Left kidney (tissue), 2 donors: ENCODE results near the gene IGF2BP3. TPM values are rescaled to one million over a fixed set of nuclear protein-coding genes. Genes with fewer than 3 reads are reported as not detected.
A peak's percentile ranks its signal among the peaks of the same experiment; 100 is the strongest.

Experiments
- DNase-seq: peaks from one replicate; pipeline ENCODE4 v3.0.0-alpha.2; 2013
- polyA plus RNA-seq: library from polyadenylated mRNA; unstranded; fragments of 120-200 nt; gene quantifications from one replicate; pipeline ENCODE4 v1.2.1, GENCODE V29; 2013; ENCODE audit not compliant: insufficient read length

Gene IGF2BP3
- polyA plus RNA-seq, 1 donor, result 82.9 TPM

DNA sequence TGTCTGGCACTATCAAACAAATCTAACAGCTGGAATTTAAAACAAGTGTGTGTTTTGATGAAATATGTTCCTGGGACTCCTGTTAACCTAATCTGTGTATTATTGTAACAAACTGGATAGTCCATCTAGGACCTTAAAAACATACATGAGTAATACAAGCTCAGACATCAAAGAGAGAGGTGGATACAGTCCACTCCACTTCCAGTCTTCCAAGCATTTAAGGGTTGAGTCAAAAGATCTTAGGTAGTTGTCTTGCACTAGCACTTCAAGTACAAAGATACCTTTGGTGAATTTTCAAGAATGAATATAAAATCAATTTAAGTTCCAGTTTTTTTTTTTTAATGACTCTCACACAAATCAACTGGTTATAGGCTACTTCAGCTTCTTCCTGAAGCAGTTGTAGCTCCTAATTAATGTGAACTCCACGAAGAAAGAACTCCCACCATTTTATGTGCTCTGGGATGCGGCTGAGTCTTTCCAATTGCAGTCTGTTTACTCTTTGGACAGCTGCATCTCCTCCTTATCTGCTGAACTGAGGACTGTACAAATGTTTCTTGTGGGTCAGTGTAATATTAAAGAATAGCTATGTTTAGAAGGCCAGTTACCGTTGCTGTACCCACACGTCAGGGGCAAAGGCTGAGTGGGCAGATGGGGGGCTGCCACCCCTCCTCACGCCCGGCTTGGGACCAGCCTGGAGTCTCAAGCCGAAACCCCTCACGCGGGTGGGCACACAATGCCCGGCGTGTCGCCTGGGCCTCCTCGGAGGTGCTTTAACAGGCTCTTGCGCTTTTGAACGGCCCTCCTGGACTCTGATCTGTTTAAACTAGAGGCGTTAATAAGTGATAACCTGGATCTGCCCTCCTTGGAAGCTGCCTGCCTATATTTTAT is 2.9 kb upstream of the IGF2BP3 start:
- no peak for DNase-seq

GRCh38 chr7:23472556-23472955 is 2.3 kb upstream of the IGF2BP3 start:
- no peak for DNase-seq

DNA sequence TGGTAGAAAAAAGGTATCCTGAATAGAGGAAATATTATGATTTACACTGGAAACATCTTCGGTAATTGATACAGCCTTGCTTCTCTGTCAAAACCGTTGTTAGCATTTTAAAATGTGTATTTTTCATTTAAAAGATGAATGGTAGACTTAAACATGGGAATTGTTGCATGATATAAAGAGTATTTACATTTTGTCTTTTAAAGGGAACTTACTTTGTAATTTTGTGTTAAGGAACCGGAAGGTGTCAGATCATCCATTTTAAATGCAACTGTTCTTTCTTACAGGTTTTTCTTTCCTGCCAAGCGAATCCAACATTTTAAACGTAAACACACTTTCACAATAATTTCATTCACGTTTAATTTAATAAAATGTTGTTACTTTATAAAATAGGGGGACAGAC is 1.8 kb upstream of the IGF2BP3 start:
- DNase-seq, result no peak

GRCh38 chr7:23471106-23471859 is 992 bp upstream of the IGF2BP3 start:
- peak; percentile 86 for DNase-seq

DNA sequence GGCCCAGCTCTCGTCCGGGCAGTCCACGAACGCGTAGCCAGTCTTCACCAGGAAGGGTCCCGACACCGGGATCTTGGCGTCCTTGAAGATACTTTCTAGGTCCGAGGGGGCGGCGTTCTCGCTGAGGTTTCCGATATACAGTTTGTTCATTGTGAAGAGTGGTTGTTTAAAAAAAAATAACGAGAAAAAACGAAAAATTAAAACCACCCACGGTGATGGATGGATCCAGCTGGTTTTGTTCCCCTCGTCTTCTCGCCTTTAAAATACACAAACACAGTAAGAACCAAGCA is 385 bp downstream of the IGF2BP3 start:
- no peak for DNase-seq

DNA sequence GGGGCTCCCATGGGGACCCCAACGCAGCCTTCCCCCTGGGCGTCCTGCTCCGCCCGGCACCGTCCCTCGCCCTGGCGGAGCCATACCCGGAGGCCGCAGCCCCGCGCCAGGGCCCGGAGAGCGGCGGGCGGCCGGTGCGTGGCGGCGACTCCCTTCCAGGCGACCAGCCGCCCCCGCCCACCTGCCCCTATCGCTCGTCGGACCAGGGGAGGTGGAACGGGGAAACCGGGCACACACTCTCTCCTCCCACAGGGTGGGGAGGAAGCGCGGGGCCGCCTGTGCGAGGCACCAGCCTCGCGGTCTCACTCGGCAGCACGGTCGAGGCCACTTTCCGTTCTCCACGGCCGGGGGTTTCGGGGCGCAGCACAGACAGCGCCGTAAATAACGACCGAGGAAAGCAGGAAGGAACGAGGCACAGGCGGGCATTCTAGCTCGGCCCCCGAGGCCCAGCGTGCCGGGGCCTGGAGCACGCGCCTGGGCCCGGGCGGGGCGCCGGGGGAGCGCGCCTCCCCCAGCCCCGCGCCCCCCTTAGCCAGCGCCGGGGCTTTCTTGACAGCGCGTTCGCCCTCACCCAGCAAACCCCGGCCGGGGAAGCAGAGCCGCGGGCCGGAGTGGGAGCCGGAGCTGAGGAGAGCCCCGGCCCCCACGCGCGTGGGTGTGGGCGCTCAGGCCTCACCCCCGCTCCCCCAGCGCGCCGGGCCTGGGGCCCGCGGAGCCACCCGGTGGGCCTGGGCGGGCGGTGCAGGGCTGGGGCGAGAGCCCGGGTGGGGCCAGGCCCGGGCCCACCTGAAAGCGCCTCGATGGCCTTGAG is 936 bp downstream of the IGF2BP3 start:
- DNase-seq, result no peak

DNA sequence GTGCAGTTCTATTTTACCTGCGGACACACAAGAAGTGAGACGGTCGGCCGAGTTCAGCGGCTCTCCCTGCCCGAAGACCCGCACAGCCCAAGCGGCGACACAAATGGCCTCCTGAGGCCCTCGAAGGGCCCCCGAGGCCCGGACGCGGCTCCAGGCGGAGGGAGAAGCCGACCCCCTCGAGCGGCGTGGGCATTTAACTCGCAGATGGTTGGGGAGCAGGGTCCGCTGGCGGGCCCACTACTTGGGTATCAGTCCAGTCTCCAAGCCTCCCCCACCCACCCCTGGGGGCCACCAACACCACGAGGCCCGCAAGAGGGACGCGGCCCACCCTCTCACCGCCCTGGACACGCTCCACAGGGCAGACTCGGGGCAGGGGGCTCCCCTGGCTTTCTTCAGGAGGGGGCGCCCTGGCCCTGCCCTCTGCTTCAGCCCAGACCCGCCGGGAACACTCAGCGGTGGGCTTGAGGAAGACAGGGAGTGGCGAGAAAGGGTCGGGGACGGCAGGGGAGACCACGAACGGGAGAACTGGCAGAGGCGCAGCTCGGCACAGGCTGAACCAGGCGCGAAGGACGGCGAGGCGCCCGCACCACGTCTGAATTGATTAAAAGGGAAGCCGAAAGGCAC is 1.7 kb downstream of the IGF2BP3 start:
- peak; percentile 53 for DNase-seq

DNA sequence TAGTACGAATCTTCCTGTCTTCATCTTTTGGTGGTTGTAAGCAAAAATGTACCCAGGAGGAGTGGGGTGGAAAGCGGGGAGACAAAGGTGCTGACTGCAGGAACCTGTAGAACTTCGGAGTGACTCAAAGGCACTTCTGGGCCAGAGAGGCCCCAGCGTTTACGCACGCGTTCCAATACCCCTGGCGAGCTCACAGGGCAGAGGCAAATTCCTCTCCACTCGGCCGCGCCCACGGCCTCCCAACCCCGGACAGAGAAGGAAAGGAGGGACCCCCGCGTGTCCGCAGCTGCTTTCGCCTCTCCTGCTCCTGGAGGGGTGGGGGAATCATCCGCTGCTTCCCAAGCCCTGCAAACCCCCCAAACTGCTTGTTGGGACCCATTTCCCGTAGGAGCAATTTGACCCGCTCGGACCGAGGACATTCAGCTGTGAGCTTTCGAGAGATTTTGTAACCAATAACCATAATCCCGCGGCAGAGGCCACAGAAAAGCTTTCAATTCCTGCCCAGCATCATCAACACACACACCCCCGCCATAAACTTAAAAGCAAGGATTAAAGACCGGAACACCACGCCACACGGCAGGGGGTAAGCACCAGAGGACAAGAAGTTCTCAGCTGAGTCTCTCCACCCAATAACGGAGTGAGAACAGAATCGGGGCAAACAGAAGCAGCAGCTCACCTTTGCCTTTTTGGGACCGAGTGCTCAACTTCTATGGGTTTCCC is 2.3 kb downstream of the IGF2BP3 start:
- peak; percentile 51 for DNase-seq

- DNase-seq, result peak; percentile 46
Measured at GRCh38 chr7:23467291-23467805, 2.9 kb downstream of the IGF2BP3 start.

DNA sequence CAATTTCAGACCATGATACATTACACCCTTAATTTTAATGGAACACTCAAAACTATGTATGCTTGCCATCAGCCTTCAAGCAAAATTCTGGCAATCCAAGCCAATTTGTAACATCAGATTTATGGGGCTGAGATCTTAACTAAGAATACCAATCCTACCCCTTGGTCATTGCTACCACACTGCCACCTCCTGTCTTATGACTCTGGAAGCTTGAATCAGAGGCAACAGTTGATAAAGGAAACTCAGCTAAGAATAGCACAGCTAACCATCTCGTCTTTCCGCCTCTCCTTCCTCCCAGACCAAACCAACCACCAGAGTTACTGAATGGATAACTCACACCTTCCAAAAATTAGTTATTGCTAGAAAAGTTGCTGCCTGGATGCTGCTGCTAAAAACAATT is 7.4 kb downstream of the IGF2BP3 start:
- no peak for DNase-seq

- no peak for DNase-seq
Measured at GRCh38 chr7:23458044-23458443, 12.2 kb downstream of the IGF2BP3 start.

DNA sequence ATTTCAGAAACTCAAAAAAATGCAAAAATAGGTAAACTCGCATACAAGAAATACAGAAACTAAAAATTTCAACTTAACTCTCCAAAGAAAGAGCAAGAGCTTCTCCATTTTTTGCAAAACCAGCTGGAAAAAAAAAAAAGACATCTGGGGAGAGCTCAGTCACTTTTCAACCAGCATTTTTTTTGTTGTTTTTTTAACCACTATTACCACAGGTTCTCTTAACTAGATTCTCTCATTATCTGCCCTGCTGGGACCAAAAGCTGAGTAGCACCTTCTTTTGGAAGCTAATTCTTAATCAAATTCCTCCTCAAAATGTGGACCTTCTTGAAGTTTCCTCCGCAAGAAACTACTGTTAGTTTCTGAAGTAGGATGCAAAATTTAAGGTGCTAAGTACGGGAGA is 14.2 kb downstream of the IGF2BP3 start:
- DNase-seq, result no peak

GRCh38 chr7:23454881-23455526 is 15.3 kb downstream of the IGF2BP3 start:
- DNase-seq, result no peak

DNA sequence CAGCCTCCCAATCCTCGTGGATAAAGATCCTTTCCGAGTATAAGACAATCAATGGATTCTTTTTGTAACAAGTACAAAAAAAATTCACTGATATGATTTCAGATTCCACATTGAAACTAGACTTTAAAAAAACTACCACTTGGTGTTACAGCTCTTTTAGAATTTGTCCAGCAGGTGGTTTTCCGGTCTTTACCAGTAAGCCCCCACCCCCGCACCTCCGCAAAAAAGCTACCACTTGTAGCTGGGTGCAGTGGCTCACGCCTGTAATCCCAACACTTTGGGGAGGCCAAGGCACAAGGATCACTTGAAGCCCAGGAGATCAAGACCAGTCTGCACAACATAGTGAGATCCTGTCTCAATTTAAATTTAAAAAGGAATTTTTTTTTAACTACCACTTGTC is 19.8 kb downstream of the IGF2BP3 start:
- DNase-seq, result no peak

GRCh38 chr7:23449941-23450340 is 20.4 kb downstream of the IGF2BP3 start:
- DNase-seq, result no peak

DNA sequence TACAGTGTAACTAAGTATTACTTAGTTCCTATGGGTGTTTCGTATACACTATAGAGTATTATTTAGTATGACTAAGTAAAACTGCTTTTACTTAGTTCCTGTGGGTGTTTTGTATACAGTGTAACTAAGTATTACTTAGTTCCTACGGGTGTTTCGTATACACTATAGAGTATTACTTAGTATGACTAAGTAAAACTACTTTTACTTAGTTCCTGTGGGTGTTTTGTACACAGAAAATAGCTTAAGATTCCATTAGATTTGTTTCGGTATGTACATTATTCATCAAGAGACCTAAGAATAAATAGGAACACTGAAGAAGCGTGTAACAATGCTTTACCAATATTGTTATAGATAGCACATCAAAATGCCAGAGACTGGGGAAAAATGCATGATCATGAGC is 25.0 kb downstream of the IGF2BP3 start:
- no peak for DNase-seq

- DNase-seq, result no peak
Measured at GRCh38 chr7:23443974-23444373, 26.3 kb downstream of the IGF2BP3 start.

- no peak for DNase-seq
Measured at GRCh38 chr7:23438171-23438570, 32.1 kb downstream of the IGF2BP3 start.

- no peak for DNase-seq
Measured at GRCh38 chr7:23434147-23434917, 36.0 kb downstream of the IGF2BP3 start.

- no peak for DNase-seq
Measured at GRCh38 chr7:23431702-23432199, 38.5 kb downstream of the IGF2BP3 start.
